B cell (primary cell): ENCODE results near the gene ARHGAP18.

Source experiments
- CTCF ChIP-seq: fragments of 200-600 bp; IDR thresholded peaks from one replicate; pipeline ENCODE4 v1.8.0; 2022; ENCODE audit warnings: antibody characterized with exemption, mild to moderate bottlenecking
- EZH2 ChIP-seq: IDR thresholded peaks from 2 replicates; pipeline ENCODE4 v1.6.1; 2012; ENCODE audit warnings: borderline replicate concordance, low read depth, mild to moderate bottlenecking, moderate library complexity, low read length; ENCODE audit not compliant: insufficient read depth, poor library complexity, severe bottlenecking

GRCh38 chr6:129700666-129701065, 9.3 kb downstream of the ARHGAP18 start:
- TF ChIP-seq CTCF (no peak), EZH2 (no peak)
